ENCODE data around the gene MGST2.

The MGST2 gene

GRCh38 chr4:139663561-139664138 lies 2.0 kb upstream of the MGST2 start:
- Histone ChIP-seq H3K27me3 (replicated peaks; ENCODE audit: control insufficient read depth, insufficient read depth, low read length) (no peaks in the 10 kb centered on the region), H3K36me3 (ENCODE audit: control insufficient read depth, insufficient read depth, low read length, severe bottlenecking) (no peaks in the 10 kb centered on the region), H3K4me1 (ENCODE audit: control insufficient read depth, insufficient read depth, low read length) (peaks cover 9% of the 10 kb centered on the region), H3K9me3 (ENCODE audit: control insufficient read depth, low read length) (no peaks in the 10 kb centered on the region), H3K4me3 (ENCODE audit: low read length) (no peak overlapping the region), H3K9ac (ENCODE audit: low read length) (no peak overlapping the region)
- no peak for DNase-seq (ENCODE audit: low read depth)

DNA sequence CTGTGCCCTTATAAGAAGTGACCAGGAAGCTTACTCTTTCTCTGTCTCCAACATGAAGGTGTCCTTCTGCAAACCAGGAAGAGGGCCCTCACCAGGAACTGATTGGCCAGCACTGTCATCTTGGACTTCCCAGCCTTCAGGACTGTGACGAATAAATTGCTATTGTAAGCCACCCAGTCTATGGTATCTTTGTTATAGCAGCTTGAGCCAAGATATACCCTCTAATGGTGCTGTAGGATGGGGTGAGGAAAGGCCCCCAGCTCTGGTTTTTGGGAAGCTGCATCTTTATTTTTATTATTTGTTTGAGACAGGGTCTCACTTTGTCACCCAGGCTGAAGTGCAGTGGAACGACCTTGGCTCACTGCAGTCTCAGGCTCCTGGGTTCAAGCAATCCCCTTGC lies 1.2 kb upstream of the MGST2 start:
- no peaks in the 10 kb centered on the region for H3K27me3 ChIP-seq (replicated peaks; ENCODE audit: control insufficient read depth, insufficient read depth, low read length)
- H3K4me3 ChIP-seq (ENCODE audit: low read length), result no peak overlapping the region

DNA sequence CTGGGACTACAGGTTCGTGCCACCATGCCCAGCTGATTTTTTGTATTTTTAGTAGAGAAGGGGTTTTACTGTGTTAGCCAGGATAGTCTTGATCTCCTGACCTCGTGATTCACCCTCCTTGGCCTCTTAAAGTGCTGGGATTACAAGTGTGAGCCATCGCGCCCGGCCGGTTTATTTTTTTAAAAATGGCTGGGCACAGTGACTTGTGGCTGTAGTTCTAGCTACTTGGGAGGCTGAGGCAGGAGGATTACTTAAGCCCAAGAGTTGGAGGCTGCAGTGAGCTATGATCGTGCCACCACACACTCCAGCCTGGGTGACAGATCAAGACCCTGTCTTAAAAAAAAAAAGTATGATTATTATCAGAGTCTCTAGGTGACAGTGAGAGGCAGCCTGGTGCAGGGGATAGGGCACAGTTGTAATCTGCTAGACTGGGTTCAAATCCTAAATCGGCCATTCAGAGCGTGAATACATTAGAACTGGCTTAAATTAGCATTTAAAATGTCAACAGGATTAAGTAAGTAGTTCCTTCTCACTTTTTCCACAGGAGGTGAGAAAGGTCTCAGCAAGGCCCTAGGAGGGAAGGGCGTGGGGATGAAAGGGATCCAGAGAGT lies 435 bp upstream of the MGST2 start:
- Histone ChIP-seq H3K36me3 (ENCODE audit: control insufficient read depth, insufficient read depth, low read length, severe bottlenecking) (no peaks in the 10 kb centered on the region), H3K9ac (ENCODE audit: low read length) (peak overlapping the region; percentile 87), H3K9me3 (ENCODE audit: control insufficient read depth, low read length) (no peaks in the 10 kb centered on the region), H3K4me3 (ENCODE audit: low read length) (peak overlapping the region; percentile 91), H3K4me1 (ENCODE audit: control insufficient read depth, insufficient read depth, low read length) (peaks cover 9% of the 10 kb centered on the region), H3K27me3 (replicated peaks; ENCODE audit: control insufficient read depth, insufficient read depth, low read length) (no peaks in the 10 kb centered on the region)
- no peak for DNase-seq (ENCODE audit: low read depth)

More for the DNA sequence above, 1.2 kb upstream of the MGST2 start:
- peaks cover 9% of the 10 kb centered on the region for H3K4me1 ChIP-seq (ENCODE audit: control insufficient read depth, insufficient read depth, low read length)
- no peaks in the 10 kb centered on the region for H3K36me3 ChIP-seq (ENCODE audit: control insufficient read depth, insufficient read depth, low read length, severe bottlenecking)
- no peak for DNase-seq (ENCODE audit: low read depth)
- H3K9me3 ChIP-seq (ENCODE audit: control insufficient read depth, low read length), result no peaks in the 10 kb centered on the region
- H3K9ac ChIP-seq (ENCODE audit: low read length), result no peak overlapping the region

GRCh38 chr4:139666735-139667281 lies 1.2 kb downstream of the MGST2 start:
- no peaks in the 10 kb centered on the region for H3K9me3 ChIP-seq (ENCODE audit: control insufficient read depth, low read length)
- peaks cover 9% of the 10 kb centered on the region for H3K4me1 ChIP-seq (ENCODE audit: control insufficient read depth, insufficient read depth, low read length)
- peak overlapping the region; percentile 91 for H3K4me3 ChIP-seq (ENCODE audit: low read length)
- H3K27me3 ChIP-seq (replicated peaks; ENCODE audit: control insufficient read depth, insufficient read depth, low read length), result no peaks in the 10 kb centered on the region
- peak; percentile 58 for DNase-seq (ENCODE audit: low read depth)
- peak overlapping the region; percentile 87 for H3K9ac ChIP-seq (ENCODE audit: low read length)
- H3K36me3 ChIP-seq (ENCODE audit: control insufficient read depth, insufficient read depth, low read length, severe bottlenecking), result no peaks in the 10 kb centered on the region

DNA sequence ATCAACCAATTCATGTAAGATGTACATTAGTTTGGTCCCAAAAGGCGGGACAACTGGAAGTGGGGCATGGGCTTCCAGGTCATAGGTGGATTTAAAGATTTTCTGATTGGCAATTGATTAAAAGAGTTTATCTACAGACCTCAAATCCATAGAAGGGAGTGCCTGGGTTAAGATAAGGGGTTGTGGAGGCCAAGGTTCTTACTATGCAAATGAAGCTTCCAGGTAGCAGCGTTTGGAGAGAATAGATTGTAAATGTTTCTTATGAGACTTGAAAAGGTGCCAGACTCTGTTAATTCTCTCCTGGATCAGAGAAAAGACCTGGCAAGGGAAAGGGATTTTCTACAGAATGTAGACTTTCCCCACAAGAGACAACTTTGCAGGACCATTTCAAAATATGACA lies 2.4 kb downstream of the MGST2 start:
- Histone ChIP-seq H3K36me3 (ENCODE audit: control insufficient read depth, insufficient read depth, low read length, severe bottlenecking) (no peaks in the 10 kb centered on the region), H3K4me1 (ENCODE audit: control insufficient read depth, insufficient read depth, low read length) (peaks cover 9% of the 10 kb centered on the region), H3K4me3 (ENCODE audit: low read length) (no peak overlapping the region), H3K9me3 (ENCODE audit: control insufficient read depth, low read length) (no peaks in the 10 kb centered on the region), H3K27me3 (replicated peaks; ENCODE audit: control insufficient read depth, insufficient read depth, low read length) (no peaks in the 10 kb centered on the region), H3K9ac (ENCODE audit: low read length) (no peak overlapping the region)
- DNase-seq (ENCODE audit: low read depth), result no peak

GRCh38 chr4:139668658-139669201 lies 3.1 kb downstream of the MGST2 start:
- H3K4me3 ChIP-seq (ENCODE audit: low read length), result no peak overlapping the region
- H3K36me3 ChIP-seq (ENCODE audit: control insufficient read depth, insufficient read depth, low read length, severe bottlenecking), result no peaks in the 10 kb centered on the region
- H3K9me3 ChIP-seq (ENCODE audit: control insufficient read depth, low read length), result no peaks in the 10 kb centered on the region
- DNase-seq (ENCODE audit: low read depth), result no peak
- no peaks in the 10 kb centered on the region for H3K27me3 ChIP-seq (replicated peaks; ENCODE audit: control insufficient read depth, insufficient read depth, low read length)
- peaks cover 9% of the 10 kb centered on the region for H3K4me1 ChIP-seq (ENCODE audit: control insufficient read depth, insufficient read depth, low read length)
- H3K9ac ChIP-seq (ENCODE audit: low read length), result no peak overlapping the region

DNA sequence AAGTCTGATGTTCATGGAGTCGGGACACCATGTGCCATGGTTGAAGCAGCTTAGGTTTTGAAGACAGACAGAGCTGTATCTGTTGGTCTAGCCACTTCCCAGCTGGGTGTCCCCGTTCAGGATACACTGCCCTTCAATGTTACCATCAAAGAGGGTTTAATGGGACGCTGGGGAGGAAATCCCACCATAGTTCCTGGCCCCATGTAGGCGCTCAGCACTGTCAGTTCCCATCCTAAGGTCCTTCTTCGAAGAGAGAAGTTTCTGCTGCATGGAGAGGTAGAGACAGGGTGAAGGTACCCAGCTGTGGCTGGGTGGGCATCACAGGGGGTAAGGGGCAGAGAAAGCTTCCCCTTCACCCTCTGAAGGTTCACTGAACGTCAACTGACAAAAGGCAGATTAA lies 3.7 kb downstream of the MGST2 start:
- no peak for DNase-seq (ENCODE audit: low read depth)
- Histone ChIP-seq H3K36me3 (ENCODE audit: control insufficient read depth, insufficient read depth, low read length, severe bottlenecking) (no peaks in the 10 kb centered on the region), H3K4me1 (ENCODE audit: control insufficient read depth, insufficient read depth, low read length) (peaks cover 9% of the 10 kb centered on the region)

DNA sequence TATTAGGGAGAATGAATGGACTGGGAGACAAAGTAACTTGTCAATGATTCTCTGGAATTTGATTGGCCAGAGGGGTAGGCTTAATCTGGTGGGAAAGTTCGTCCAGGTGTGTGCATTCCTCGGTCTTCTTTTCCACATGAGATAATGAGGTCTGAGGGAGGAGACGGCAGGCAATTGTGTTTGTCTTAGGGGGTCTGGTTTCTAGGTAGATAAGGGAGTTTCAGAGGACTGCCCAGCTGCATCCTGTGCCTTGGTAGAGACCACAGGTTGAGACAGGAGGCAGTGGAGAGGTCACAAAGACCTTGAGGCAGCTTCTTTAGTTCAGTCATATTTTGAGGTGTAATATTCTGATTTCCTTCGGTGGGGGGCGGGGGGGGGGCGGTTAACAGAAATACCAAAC lies 4.3 kb downstream of the MGST2 start:
- DNase-seq (ENCODE audit: low read depth), result no peak
- Histone ChIP-seq H3K4me1 (ENCODE audit: control insufficient read depth, insufficient read depth, low read length) (peaks cover 9% of the 10 kb centered on the region), H3K9ac (ENCODE audit: low read length) (no peak overlapping the region), H3K4me3 (ENCODE audit: low read length) (no peak overlapping the region), H3K27me3 (replicated peaks; ENCODE audit: control insufficient read depth, insufficient read depth, low read length) (no peaks in the 10 kb centered on the region), H3K9me3 (ENCODE audit: control insufficient read depth, low read length) (no peaks in the 10 kb centered on the region), H3K36me3 (ENCODE audit: control insufficient read depth, insufficient read depth, low read length, severe bottlenecking) (no peaks in the 10 kb centered on the region)

More for the DNA sequence above, 3.7 kb downstream of the MGST2 start:
- H3K4me3 ChIP-seq (ENCODE audit: low read length), result no peak overlapping the region
- H3K9me3 ChIP-seq (ENCODE audit: control insufficient read depth, low read length), result no peaks in the 10 kb centered on the region
- H3K27me3 ChIP-seq (replicated peaks; ENCODE audit: control insufficient read depth, insufficient read depth, low read length), result no peaks in the 10 kb centered on the region
- no peak overlapping the region for H3K9ac ChIP-seq (ENCODE audit: low read length)

GRCh38 chr4:139670775-139671174 lies 5.2 kb downstream of the MGST2 start:
- Histone ChIP-seq H3K4me3 (ENCODE audit: low read length) (no peak overlapping the region), H3K36me3 (ENCODE audit: control insufficient read depth, insufficient read depth, low read length, severe bottlenecking) (no peaks in the 10 kb centered on the region), H3K27me3 (replicated peaks; ENCODE audit: control insufficient read depth, insufficient read depth, low read length) (no peaks in the 10 kb centered on the region), H3K9me3 (ENCODE audit: control insufficient read depth, low read length) (no peaks in the 10 kb centered on the region), H3K9ac (ENCODE audit: low read length) (no peak overlapping the region), H3K4me1 (ENCODE audit: control insufficient read depth, insufficient read depth, low read length) (peaks cover 9% of the 10 kb centered on the region)
- no peak for DNase-seq (ENCODE audit: low read depth)

DNA sequence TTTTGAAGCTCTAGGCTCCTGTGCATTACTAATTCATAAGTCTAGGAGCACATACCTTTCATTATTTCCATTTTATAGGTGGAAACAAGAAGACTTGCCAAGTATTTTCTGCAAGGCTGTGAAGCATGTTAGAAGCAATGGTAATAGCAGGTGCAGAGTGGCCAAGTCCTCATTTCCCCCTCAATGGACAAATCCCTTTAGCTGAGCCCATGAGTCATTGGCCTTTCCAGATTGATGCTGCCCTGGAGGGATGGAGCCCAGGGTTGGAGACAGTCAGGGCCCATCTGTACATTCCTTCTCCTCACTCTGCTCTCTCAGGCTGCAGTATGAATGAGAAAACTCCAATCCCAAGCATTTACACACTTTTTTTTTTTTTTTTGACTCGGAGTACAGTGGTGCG lies 6.6 kb downstream of the MGST2 start:
- H3K36me3 ChIP-seq (ENCODE audit: control insufficient read depth, insufficient read depth, low read length, severe bottlenecking), result no peaks in the 10 kb centered on the region
- H3K4me1 ChIP-seq (ENCODE audit: control insufficient read depth, insufficient read depth, low read length), result no peaks in the 10 kb centered on the region
- no peak overlapping the region for H3K4me3 ChIP-seq (ENCODE audit: low read length)
- no peak overlapping the region for H3K9ac ChIP-seq (ENCODE audit: low read length)
- no peak for DNase-seq (ENCODE audit: low read depth)
- H3K27me3 ChIP-seq (replicated peaks; ENCODE audit: control insufficient read depth, insufficient read depth, low read length), result no peaks in the 10 kb centered on the region
- H3K9me3 ChIP-seq (ENCODE audit: control insufficient read depth, low read length), result no peaks in the 10 kb centered on the region

- no peak overlapping the region for H3K9ac ChIP-seq (ENCODE audit: low read length)
- H3K36me3 ChIP-seq (ENCODE audit: control insufficient read depth, insufficient read depth, low read length, severe bottlenecking), result no peaks in the 10 kb centered on the region
- H3K4me3 ChIP-seq (ENCODE audit: low read length), result no peak overlapping the region
- DNase-seq (ENCODE audit: low read depth), result no peak
- no peaks in the 10 kb centered on the region for H3K9me3 ChIP-seq (ENCODE audit: control insufficient read depth, low read length)
- no peaks in the 10 kb centered on the region for H3K4me1 ChIP-seq (ENCODE audit: control insufficient read depth, insufficient read depth, low read length)
- no peaks in the 10 kb centered on the region for H3K27me3 ChIP-seq (replicated peaks; ENCODE audit: control insufficient read depth, insufficient read depth, low read length)
Measured at GRCh38 chr4:139672732-139673131, 7.1 kb downstream of the MGST2 start.

Data from adipocyte (in vitro differentiated cells).